HCT116 (cell line): ENCODE measurements around the gene FBXO47. TPM values are rescaled to one million over a fixed set of nuclear protein-coding genes. Genes with fewer than 3 reads are reported as not detected.
"Not testable (repeated sequence)": the region's sequence is repeated elsewhere in the genome, so short reads cannot be mapped to it uniquely, and the experiment has no call there.

Experiments
- ATAC-seq: fragments of 200-7000 bp; cut with Tn5 transposase; 2 replicates; pipeline ENCODE4 v1.9.1; 2020; ENCODE audit warnings: mild to moderate bottlenecking, moderate library complexity
- BruUV-seq: library from RNA; stranded (reverse); fragments of 400-500 nt; replicated peaks from 2 replicates; lab custom pipeline; 2021; lab: Mats Ljungman, UMichigan
- CTCF ChIA-PET: fragments of 300-600 bp; sonication (Branson Sonifier 250); formaldehyde crosslinking; loops from one replicate; lab custom pipeline; 2021; ENCODE audit warnings: antibody characterized with exemption; lab: Charles Lee
- POLR2A ChIA-PET: fragments of 300-600, 350-600 bp; sonication (Branson Sonifier 250); formaldehyde crosslinking; loops from one replicate; lab custom pipeline; 2021; ENCODE audit warnings: antibody characterized with exemption; lab: Charles Lee
- RAD21 ChIA-PET, 2 experiments: fragments of 300-600 bp; sonication (Branson Sonifier 250); formaldehyde crosslinking; loops; one replicate each; lab custom pipeline; 2023; ENCODE audit warnings: low total read pairs in 2 of 2; ENCODE audit not compliant: uncharacterized antibody in 2 of 2, unreplicated experiment in 2 of 2, low non-redundant PET in 1 of 2; lab: Charles Lee
- DNase-seq: peaks from one replicate; pipeline ENCODE4 v3.0.0-alpha.2; 2010; ENCODE audit warnings: low read depth, low spot score
- H2AFZ ChIP-seq: fragments of 200-600 bp; shearing (Covaris generic), sonication (generic); 2 replicates; pipeline ENCODE4 v1.6.1; 2017; ENCODE audit warnings: low read depth, mixed run types, mixed read lengths, antibody characterized with exemption, low read length; ENCODE audit not compliant: poor library complexity, severe bottlenecking
- H3K27ac ChIP-seq: 2 replicates; pipeline ENCODE4 v1.5.1; 2012; ENCODE audit warnings: low read depth, low read length
- H3K27me3 ChIP-seq: fragments of 200-600 bp; sonication (generic); 2 replicates; pipeline ENCODE4 v1.6.1; 2016; ENCODE audit warnings: mixed run types, low read length, mixed read lengths; ENCODE audit not compliant: insufficient read depth
- H3K36me3 ChIP-seq, 2 experiments: fragments of 200-500 bp in 1 of 2; fragments of 200-600 bp in 1 of 2; sonication (Bioruptor generic) in 1 of 2; sonication (generic) in 1 of 2; 2 replicates each; pipeline versions ENCODE4 v1.5.1 to v1.6.1; 2014 to 2016; ENCODE audit warnings: low read length in 2 of 2, inconsistent platforms in 1 of 2, mixed read lengths in 1 of 2, mixed run types in 1 of 2; ENCODE audit not compliant: insufficient read depth in 2 of 2, control insufficient read depth in 1 of 2
- H3K4me1 ChIP-seq, 2 experiments: fragments of 200-600 bp in 1 of 2; sonication (generic) in 1 of 2; 2 replicates each; pipeline versions ENCODE4 v1.5.1 to v1.6.1; 2012 to 2017; ENCODE audit warnings: low read length in 2 of 2, inconsistent platforms in 1 of 2, mild to moderate bottlenecking in 1 of 2, mixed read lengths in 1 of 2, mixed run types in 1 of 2, moderate library complexity in 1 of 2; ENCODE audit not compliant: insufficient read depth in 2 of 2, control insufficient read depth in 1 of 2
- H3K4me2 ChIP-seq: fragments of 200-600 bp; sonication (generic); 2 replicates; pipeline ENCODE4 v1.6.1; 2017; ENCODE audit warnings: mixed run types, low read length, mixed read lengths
- H3K4me3 ChIP-seq, 2 experiments: fragments of 200-600 bp in 1 of 2; sonication (generic) in 1 of 2; replicated peaks in 1 of 2; 2 replicates each; pipeline ENCODE4 v1.5.1; 2011 to 2016; ENCODE audit warnings: low read length in 2 of 2, control low read depth in 1 of 2, low read depth in 1 of 2, mild to moderate bottlenecking in 1 of 2, mixed read lengths in 1 of 2, mixed run types in 1 of 2
- H3K79me2 ChIP-seq: fragments of 200-600 bp; sonication (generic); 2 replicates; pipeline ENCODE4 v1.6.1; 2017; ENCODE audit warnings: mild to moderate bottlenecking, mixed run types, low read length, moderate library complexity, mixed read lengths; ENCODE audit not compliant: insufficient read depth
- H3K9ac ChIP-seq: fragments of 200-600 bp; sonication (generic); 2 replicates; pipeline ENCODE4 v1.6.1; 2016; ENCODE audit warnings: low read length, mixed read lengths
- H3K9me2 ChIP-seq: fragments of 200-600 bp; sonication (generic), shearing (Covaris generic); 2 replicates; pipeline ENCODE4 v1.6.1; 2017; ENCODE audit warnings: mixed run types, mild to moderate bottlenecking, moderate library complexity; ENCODE audit not compliant: insufficient read depth
- H3K9me3 ChIP-seq, 2 experiments: fragments of 200-500 bp in 1 of 2; fragments of 200-600 bp in 1 of 2; sonication (Bioruptor generic) in 1 of 2; sonication (generic) in 1 of 2; 2 replicates each; pipeline ENCODE4 v1.6.1; 2014 to 2017; ENCODE audit warnings: low read length in 2 of 2, mixed read lengths in 2 of 2, inconsistent platforms in 1 of 2, low read depth in 1 of 2, mild to moderate bottlenecking in 1 of 2, mixed run types in 1 of 2, moderate library complexity in 1 of 2; ENCODE audit not compliant: control insufficient read depth in 1 of 2, insufficient read depth in 1 of 2
- H4K20me1 ChIP-seq: fragments of 200-600 bp; sonication (generic), shearing (Covaris generic); 2 replicates; pipeline ENCODE4 v1.6.1; 2017; ENCODE audit warnings: mixed run types, mild to moderate bottlenecking, moderate library complexity; ENCODE audit not compliant: insufficient read depth
- CBX3 ChIP-seq: IDR thresholded peaks from 2 replicates; pipeline ENCODE4 v1.6.1; 2012; ENCODE audit warnings: low read depth
- CEBPB ChIP-seq: IDR thresholded peaks from 2 replicates; pipeline ENCODE4 v1.6.1; 2012; ENCODE audit warnings: low read depth
- EGR1 ChIP-seq: IDR thresholded peaks from 2 replicates; pipeline ENCODE4 v1.6.1; 2012; ENCODE audit warnings: low read depth
- EZH2phosphoT487 ChIP-seq: fragments of 200-600 bp; IDR thresholded peaks from 2 replicates; pipeline ENCODE4 v1.6.1; 2018; ENCODE audit warnings: antibody characterized with exemption, borderline replicate concordance
- JUND ChIP-seq: IDR thresholded peaks from 2 replicates; pipeline ENCODE4 v1.6.1; 2012
- POLR2A ChIP-seq: IDR thresholded peaks from 2 replicates; pipeline ENCODE4 v1.7.0; 2011; ENCODE audit warnings: borderline replicate concordance; ENCODE audit not compliant: insufficient read depth, insufficient read length; ENCODE audit errors: extremely low read depth
- SIN3A ChIP-seq: IDR thresholded peaks from 2 replicates; pipeline ENCODE4 v1.6.1; 2012; ENCODE audit warnings: low read depth
- YY1 ChIP-seq: IDR thresholded peaks from 2 replicates; pipeline ENCODE4 v1.6.1; 2011; ENCODE audit warnings: low read length, low read depth, moderate library complexity, mild to moderate bottlenecking; ENCODE audit not compliant: insufficient replicate concordance; ENCODE audit errors: extremely low read depth
- intact Hi-C: fragments of 100-400 bp; cut with micrococcal nuclease; formaldehyde crosslinking; loops from 2 replicates; pipeline ENCODE4 v1.10.0; 2022
- total RNA-seq: library from RNA; stranded (reverse); gene quantifications from one replicate; pipeline ENCODE4 v1.2.1, GENCODE V29; 2021; ENCODE audit not compliant: unreplicated experiment
- TF ChIP-seq, protein P1 (sequence below): IDR thresholded peaks from 2 replicates; pipeline ENCODE4 v1.6.1; 2012

FBXO47 gene
- total RNA-seq, 1 experiment from 2014 or later: not detected

DNA sequence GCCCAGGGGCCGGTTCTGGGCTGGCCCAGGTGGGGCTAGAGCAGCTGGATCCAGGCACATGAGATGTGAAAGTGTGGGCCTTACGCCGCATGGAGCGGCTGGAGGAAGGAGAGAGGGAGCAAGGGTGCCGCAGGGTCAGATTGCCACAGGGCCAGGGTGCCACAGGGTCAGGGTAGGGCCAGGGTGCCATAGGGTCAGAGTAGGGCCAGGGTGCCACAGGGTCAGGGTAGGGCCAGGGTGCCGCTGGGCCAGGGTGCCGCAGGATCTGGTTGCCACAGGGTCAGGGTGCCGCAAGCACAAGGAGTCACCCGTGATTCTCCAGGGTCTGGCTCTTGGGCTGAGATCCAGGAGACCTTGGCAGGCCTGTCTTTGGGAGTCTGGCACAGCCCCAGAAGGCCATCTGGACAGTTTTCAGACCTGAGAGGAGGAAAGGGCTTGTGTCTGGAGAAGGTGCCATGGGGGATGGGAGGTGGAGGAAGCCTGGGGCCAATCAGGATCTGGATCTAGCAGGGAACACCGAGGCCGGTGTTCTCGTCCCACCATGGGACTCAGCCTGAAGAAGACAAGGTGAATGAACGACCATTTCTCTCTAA lies 54.9 kb downstream of the FBXO47 start:
- ChIA-PET CTCF (no interaction called here), RAD21 (no interaction called here)
- H3K79me2 ChIP-seq: peaks cover 22% of the 10 kb centered on the region; the same call in 1 of the 2 replicates

DNA sequence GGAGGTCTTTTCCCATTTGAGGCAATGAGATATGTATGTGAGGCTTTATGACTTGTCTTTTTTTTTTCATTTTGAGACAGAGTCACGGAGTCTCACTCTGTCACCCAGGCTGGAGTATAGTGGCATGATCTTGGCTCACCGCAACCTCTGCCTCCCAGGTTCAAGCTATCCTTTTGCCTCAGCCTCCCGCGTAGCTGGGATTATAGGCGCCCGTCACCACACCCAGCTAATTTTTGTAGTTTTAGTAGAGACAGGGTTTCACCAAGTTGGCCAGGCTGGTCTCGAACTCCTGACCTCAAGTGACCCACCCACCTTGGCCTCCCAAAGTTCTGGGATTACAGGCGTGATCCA lies 55.5 kb downstream of the FBXO47 start:
- H3K9ac ChIP-seq, H4K20me1 ChIP-seq, H3K4me2 ChIP-seq, DNase-seq, POLR2A ChIA-PET, H3K4me3 ChIP-seq, RAD21 ChIA-PET, BruUV-seq, H3K9me3 ChIP-seq, H2AFZ ChIP-seq, H3K27ac ChIP-seq, H3K9me2 ChIP-seq, H3K4me1 ChIP-seq, CTCF ChIA-PET, ATAC-seq, intact Hi-C loops, H3K27me3 ChIP-seq: not testable (repeated sequence)
- H3K36me3 ChIP-seq: peaks cover 0 to 17% of the 10 kb centered on the region in 2 experiments; a peak in 2 of 4 replicates
- peaks cover 28% of the 10 kb centered on the region; the same call in 1 of the 2 replicates for H3K79me2 ChIP-seq

More for the DNA sequence above, 54.9 kb downstream of the FBXO47 start:
- ATAC-seq (no peak), DNase-seq (no peak)
- Histone ChIP-seq H3K27me3 (no peaks in the 10 kb centered on the region), H3K4me3 (no peak overlapping the region), H3K9me2 (no peaks in the 10 kb centered on the region), H3K9me3 (no peaks in the 10 kb centered on the region), H3K4me1 (no peaks in the 10 kb centered on the region), H3K27ac (no peak overlapping the region), H3K36me3 (peaks cover 0 to 22% of the 10 kb centered on the region in 2 experiments; a peak in 2 of 4 replicates), H4K20me1 (no peaks in the 10 kb centered on the region), H3K9ac (no peak overlapping the region), H3K4me2 (no peak overlapping the region), H2AFZ (no peak overlapping the region)
- intact Hi-C loops: no loop called here
- TF ChIP-seq SIN3A (no peak), CBX3 (no peak), JUND (no peak), EZH2phosphoT487 (no peak), CEBPB (no peak), POLR2A (no peak), YY1 (no peak), EGR1 (no peak)
- TF ChIP-seq, protein P1, sequence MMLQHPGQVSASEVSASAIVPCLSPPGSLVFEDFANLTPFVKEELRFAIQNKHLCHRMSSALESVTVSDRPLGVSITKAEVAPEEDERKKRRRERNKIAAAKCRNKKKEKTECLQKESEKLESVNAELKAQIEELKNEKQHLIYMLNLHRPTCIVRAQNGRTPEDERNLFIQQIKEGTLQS: no peak
- POLR2A ChIA-PET: no interaction called here
- no TSS peak for BruUV-seq
